ENCODE measurements around the gene FAM168B. TPM values are rescaled to one million over a fixed set of nuclear protein-coding genes. Genes with fewer than 3 reads are reported as not detected.
"Not testable (repeated sequence)": the region's sequence is repeated elsewhere in the genome, so short reads cannot be mapped to it uniquely, and the experiment has no call there.

FAM168B gene
- polyA plus RNA-seq (2012; ENCODE audit: insufficient read depth, insufficient read length), result 52.8 TPM

DNA sequence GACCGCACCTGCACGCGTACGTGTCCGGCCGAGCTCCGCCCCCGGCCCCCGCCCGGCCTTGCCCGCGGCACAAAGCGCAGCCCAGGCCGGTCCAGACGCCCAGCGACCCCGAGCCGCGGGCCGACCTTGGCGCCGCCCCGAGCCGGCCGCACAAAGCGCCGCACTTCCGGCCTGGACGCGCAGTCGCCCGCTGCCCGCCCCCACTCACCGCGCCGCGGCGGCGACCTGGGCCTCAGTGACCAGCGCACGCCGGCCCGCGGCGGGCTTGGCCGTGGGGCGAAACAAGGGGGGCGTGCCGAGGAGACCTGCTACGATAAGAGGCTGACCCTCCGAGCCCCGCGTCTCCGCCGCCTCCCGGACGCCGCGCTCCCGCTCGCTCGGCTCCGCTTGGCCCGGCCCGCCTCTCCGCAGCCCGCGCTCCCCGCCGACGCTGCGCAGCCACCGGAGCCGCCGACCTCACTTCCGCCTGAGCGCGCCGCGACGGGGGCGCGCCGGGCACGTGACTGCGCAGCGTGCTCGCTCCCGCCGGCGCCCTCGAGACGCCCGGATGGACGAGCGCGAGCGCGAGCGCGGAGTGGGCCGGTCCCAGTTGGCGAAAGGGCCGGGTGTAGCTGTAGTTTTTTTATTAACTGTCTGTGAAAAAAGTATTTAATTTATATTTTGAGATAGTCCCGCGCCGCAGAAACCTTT is at the start of gene FAM168B:
Gene FAM168B (minus strand): TSS at position 455 of the 690 bp plus-strand sequence. CDS start 10,814 bp downstream, outside the sequence.
- DNase-seq (ENCODE audit: low read depth, low spot score), result peak; percentile 79
- H3K4me3 ChIP-seq (ENCODE audit: low read length), result peak within 1 kb of the TSS; percentile 88

DNA sequence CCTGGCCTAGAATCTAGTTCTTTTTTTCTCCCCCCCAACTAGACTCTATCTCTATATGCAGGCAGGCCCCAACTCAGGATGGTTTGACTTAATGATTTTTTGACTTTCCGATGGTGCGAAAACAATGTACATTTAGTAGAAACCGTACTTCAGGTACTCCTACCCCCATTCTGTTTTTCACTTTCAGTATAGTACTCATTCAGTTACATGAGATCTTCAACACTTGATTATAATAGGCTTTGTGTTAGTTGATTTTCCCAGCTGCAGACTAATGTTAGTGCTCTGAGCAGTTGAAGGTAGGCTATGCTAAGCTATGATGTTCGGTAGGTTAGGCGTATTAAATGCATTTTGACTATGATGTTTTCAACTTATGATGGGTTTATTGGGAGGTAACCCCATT is 49.6 kb upstream of the FAM168B start:
- DNase-seq (ENCODE audit: low read depth, low spot score), result no peak
- no peak overlapping the region for H3K4me3 ChIP-seq (ENCODE audit: low read length)

DNA sequence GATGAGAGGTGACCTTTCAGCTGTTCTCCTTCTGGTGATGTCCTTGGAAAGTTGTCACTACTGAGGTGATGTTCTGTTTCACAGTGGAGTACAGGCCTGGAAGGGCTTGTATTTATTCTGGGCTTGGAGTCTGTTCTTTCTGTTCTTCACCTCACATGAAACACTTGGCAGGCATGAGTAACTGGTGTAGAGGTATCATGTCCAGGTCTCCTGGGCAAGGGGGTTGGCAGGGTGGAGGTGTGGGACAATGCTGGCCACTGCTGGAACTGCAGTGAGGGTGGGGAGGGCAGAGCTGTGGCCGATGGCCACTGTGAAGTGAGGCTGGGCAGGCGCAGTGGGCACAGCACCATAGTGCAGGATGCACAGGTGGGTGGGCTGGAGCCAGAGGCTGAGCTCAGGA is 47.3 kb upstream of the FAM168B start:
- H3K4me3 ChIP-seq (ENCODE audit: low read length), result no peak overlapping the region
- DNase-seq (ENCODE audit: low read depth, low spot score), result no peak

DNA sequence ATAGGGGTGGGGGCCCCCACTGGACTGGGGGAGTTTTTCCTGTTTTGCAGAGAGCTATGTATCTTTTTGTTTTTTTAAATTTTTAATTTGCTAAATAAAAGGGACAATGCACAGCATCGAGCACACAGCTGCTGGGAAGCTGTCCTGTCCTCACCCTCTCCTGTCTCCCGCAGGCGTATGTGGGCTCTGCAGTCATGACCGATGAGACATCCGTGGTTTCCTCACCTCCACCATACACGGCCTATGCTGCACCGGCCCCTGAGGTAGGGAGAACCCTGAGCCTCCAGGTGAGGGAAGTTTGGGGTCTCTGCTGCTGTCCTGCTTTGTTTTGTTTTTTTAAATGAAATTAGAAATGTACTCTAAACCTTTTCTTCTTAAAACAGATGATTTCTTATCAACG is 39.5 kb upstream of the FAM168B start:
- DNase-seq (ENCODE audit: low read depth, low spot score), result no peak
- H3K4me3 ChIP-seq (ENCODE audit: low read length), result no peak overlapping the region

DNA sequence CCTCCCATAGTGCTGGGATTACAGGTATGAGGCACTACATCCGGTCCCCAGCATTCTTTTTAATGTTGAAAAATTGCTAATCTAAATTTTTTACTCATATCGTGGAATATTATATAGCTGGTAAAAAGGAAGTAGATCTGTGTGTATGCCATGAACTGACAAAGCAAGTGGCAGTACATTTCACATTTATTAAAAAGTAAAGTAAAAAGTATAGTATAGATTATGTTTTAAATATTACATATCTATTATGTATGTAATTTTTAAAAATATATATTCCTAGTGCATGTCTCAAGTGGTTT is 37.0 kb upstream of the FAM168B start:
- DNase-seq (ENCODE audit: low read depth, low spot score), result no peak
- H3K4me3 ChIP-seq (ENCODE audit: low read length), result no peak overlapping the region

- DNase-seq (ENCODE audit: low read depth, low spot score), result no peak
- no peak overlapping the region for H3K4me3 ChIP-seq (ENCODE audit: low read length)
These were observed 34.7 kb upstream of the FAM168B start for GRCh38 chr2:131127981-131128380.

DNA sequence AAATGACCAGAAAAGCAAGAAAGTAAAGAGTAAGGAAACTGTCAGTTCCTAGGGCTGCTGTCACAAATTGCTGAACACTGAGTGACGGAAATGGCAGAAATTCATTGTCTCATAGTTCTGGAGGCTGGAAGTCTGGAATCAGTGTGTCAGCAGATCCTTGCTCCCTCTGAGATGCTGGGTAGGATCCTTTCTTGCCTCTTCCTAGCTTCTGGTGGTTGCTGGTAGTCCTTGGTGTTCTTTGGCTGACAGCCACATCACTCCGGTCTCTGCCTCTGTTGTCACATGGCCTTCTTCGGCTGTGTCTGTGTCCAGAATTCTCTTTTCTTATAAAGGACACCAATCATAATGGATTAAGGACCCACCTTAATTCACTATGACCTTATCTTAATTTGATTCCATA is 33.8 kb upstream of the FAM168B start:
- no peak overlapping the region for H3K4me3 ChIP-seq (ENCODE audit: low read length)
- DNase-seq (ENCODE audit: low read depth, low spot score), result no peak

- DNase-seq (ENCODE audit: low read depth, low spot score), result no peak
- H3K4me3 ChIP-seq (ENCODE audit: low read length), result no peak overlapping the region
These were observed 33.2 kb upstream of the FAM168B start for GRCh38 chr2:131126436-131126835.

- no peak for DNase-seq (ENCODE audit: low read depth, low spot score)
- H3K4me3 ChIP-seq (ENCODE audit: low read length), result no peak overlapping the region
These were observed 32.0 kb upstream of the FAM168B start for GRCh38 chr2:131125195-131125757.

- no peak for DNase-seq (ENCODE audit: low read depth, low spot score)
- no peak overlapping the region for H3K4me3 ChIP-seq (ENCODE audit: low read length)
These were observed 29.9 kb upstream of the FAM168B start for GRCh38 chr2:131123192-131123591.

DNA sequence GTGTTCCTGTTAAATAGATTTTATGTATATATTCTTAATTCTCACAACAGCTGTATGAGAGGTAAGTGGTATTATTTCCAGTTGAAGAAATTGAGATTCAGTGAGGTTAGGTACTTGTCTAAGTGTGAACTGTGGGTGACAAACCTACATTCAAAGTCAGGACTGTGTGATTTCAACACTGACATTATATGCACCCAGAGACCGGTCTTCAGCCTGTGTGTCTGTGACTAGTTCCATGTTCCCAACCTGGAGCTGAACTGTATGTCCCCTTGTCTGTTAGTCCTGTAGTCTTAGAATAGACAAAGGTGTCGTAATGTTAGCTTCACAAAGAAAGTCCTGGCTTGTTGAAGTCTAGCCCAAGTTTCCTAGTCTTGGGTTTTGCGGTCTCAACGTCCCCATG is 29.2 kb upstream of the FAM168B start:
- H3K4me3 ChIP-seq (ENCODE audit: low read length), result no peak overlapping the region
- DNase-seq (ENCODE audit: low read depth, low spot score), result no peak

DNA sequence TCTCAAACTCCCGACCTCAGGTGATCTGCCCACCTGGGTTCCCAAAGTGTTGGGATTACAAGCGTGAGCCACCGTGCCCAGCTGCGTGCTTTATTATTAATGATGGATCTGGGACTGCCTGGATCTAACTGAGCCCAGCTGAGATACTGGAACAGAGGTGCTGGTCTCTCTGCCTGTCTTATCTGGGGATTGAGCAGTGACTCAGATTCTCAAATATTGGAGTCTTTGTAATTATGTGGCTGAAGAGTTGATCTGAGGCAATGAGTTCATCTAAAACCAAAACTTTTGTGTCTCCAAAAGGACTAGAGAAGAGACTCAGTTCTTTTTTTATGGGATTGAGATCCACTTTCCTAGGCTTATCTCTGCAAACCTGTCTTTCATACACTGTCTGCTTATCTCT is 28.2 kb upstream of the FAM168B start:
- H3K4me3 ChIP-seq (ENCODE audit: low read length), result no peak overlapping the region
- no peak for DNase-seq (ENCODE audit: low read depth, low spot score)

GRCh38 chr2:131120815-131121317 is 27.6 kb upstream of the FAM168B start:
- H3K4me3 ChIP-seq (ENCODE audit: low read length), result no peak overlapping the region
- no peak for DNase-seq (ENCODE audit: low read depth, low spot score)

DNA sequence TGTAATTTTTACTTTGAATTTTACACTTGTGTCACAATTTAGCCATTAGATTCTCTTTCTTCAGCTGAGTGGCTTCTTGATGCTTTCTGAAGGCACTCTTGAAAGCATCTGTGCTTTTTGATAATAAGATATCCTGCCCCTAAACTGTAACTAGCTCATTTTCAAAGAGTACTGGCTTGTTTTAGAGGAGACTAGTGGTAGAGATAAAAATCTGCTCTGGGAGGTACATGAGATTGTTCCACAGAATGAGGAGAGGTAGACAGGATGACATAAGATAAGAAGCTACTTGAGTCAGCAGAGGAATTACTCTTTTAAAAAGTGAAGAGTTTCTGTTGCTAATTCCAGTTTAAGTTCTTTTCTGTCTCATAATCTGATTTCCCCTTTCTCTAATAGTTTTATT is 22.5 kb upstream of the FAM168B start:
- no peak overlapping the region for H3K4me3 ChIP-seq (ENCODE audit: low read length)
- DNase-seq (ENCODE audit: low read depth, low spot score), result peak; percentile 95

- not testable (repeated sequence) for DNase-seq (ENCODE audit: low read depth, low spot score); H3K4me3 ChIP-seq (ENCODE audit: low read length)
These were observed 21.7 kb upstream of the FAM168B start for GRCh38 chr2:131114950-131115349.

GRCh38 chr2:131113566-131114227 is 20.4 kb upstream of the FAM168B start:
- no peak for DNase-seq (ENCODE audit: low read depth, low spot score)
- no peak overlapping the region for H3K4me3 ChIP-seq (ENCODE audit: low read length)

GRCh38 chr2:131112529-131112928 is 19.3 kb upstream of the FAM168B start:
- peak; percentile 64 for DNase-seq (ENCODE audit: low read depth, low spot score)
- no peak overlapping the region for H3K4me3 ChIP-seq (ENCODE audit: low read length)

- no peak for DNase-seq (ENCODE audit: low read depth, low spot score)
- peak overlapping the region; percentile 87 for H3K4me3 ChIP-seq (ENCODE audit: low read length)
These were observed 12.9 kb upstream of the FAM168B start for GRCh38 chr2:131105950-131106801.

DNA sequence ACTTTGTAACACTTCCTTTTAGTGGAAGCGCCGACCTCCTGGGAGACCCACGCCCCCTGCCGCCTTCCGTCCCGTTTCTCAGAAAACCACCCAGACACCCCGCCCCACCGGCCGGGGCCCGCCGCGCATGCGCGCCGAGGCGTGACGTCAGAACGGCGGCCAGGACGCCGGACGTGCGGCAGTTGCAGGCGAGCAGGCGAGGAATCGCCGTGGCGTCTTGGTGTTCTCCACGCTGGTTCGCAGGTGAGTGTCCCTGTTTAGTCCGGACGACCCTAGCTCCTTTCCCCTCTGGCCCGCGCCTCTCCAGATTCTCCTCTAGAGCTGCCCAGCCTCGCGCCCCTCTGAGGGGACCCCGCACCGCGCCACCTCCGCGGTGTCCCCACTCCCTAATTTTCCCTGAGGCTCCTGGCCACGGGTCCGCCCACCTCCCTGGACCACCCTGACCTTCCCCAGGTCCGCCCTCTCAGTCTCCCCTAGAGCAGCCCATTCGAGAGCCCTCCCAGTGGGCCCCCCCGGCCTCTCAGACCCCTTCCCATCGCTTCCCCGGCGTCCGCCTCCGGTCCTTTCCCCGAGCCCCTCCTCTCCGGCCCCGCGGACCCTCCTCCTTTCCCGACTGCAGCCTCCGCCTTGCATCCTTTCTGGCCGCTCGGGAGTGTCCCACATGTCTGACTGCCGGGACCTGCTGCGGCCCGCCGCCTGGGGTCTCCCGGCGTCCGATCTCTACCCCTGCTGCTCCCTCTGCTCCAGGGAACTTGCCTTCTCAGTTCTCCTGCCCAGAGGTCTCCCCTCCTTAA is 12.1 kb upstream of the FAM168B start, which contains the start of gene PLEKHB2:
Gene PLEKHB2 (plus strand): TSS at position 181 of the 794 bp plus-strand sequence. CDS start 15,606 bp downstream, outside the sequence.
- DNase-seq (ENCODE audit: low read depth, low spot score), result peak; percentile 83

More for the DNA sequence above, 12.1 kb upstream of the FAM168B start, which contains the start of gene PLEKHB2:
- H3K4me3 ChIP-seq (ENCODE audit: low read length), result peak within 1 kb of the TSS; percentile 87
